HPDE6-E6E7 (cell line): ENCODE data around the gene PLEKHG4B.

ENCODE experiments used
- DNase-seq: peaks from one replicate; pipeline ENCODE4 v3.0.0; 2011; ENCODE audit warnings: missing footprints; ENCODE audit errors: extremely low spot score

The PLEKHG4B gene

GRCh38 chr5:170971-171800, 79.2 kb downstream of the PLEKHG4B start:
- DNase-seq = no peak

- DNase-seq = no peak
These were observed 79.9 kb downstream of the PLEKHG4B start for GRCh38 chr5:171801-172331.

GRCh38 chr5:172421-172820, 80.5 kb downstream of the PLEKHG4B start:
- no peak for DNase-seq

- no peak for DNase-seq
These were observed 80.9 kb downstream of the PLEKHG4B start for GRCh38 chr5:172841-173251.

GRCh38 chr5:173392-174290, 81.7 kb downstream of the PLEKHG4B start:
- DNase-seq = no peak

GRCh38 chr5:174291-174600, 82.3 kb downstream of the PLEKHG4B start:
- DNase-seq = no peak

GRCh38 chr5:174876-175465, 83.0 kb downstream of the PLEKHG4B start:
- DNase-seq = no peak

- DNase-seq = no peak
These were observed 84.4 kb downstream of the PLEKHG4B start for GRCh38 chr5:176296-176823.

- no peak for DNase-seq
These were observed 86.1 kb downstream of the PLEKHG4B start for GRCh38 chr5:178110-178509.

GRCh38 chr5:179401-179800, 87.4 kb downstream of the PLEKHG4B start:
- DNase-seq = no peak

- DNase-seq = no peak
These were observed 88.4 kb downstream of the PLEKHG4B start for GRCh38 chr5:180286-180918.

- no peak for DNase-seq
These were observed 89.2 kb downstream of the PLEKHG4B start for GRCh38 chr5:181160-181559.

- no peak for DNase-seq
These were observed 89.6 kb downstream of the PLEKHG4B start for GRCh38 chr5:181566-181965.

- no peak for DNase-seq
These were observed 90.2 kb downstream of the PLEKHG4B start for GRCh38 chr5:182126-182525.

- DNase-seq = no peak
These were observed 92.5 kb downstream of the PLEKHG4B start for GRCh38 chr5:184471-184870.

- no peak for DNase-seq
These were observed 93.4 kb downstream of the PLEKHG4B start for GRCh38 chr5:185095-186070.

GRCh38 chr5:186091-187041, 94.4 kb downstream of the PLEKHG4B start:
- no peak for DNase-seq

- DNase-seq = no peak
These were observed 95.1 kb downstream of the PLEKHG4B start for GRCh38 chr5:187042-187431.
